ENCODE measurements around the gene CTSZ. TPM values are rescaled to one million over a fixed set of nuclear protein-coding genes. Genes with fewer than 3 reads are reported as not detected.
"Not testable (repeated sequence)": the region's sequence is repeated elsewhere in the genome, so short reads cannot be mapped to it uniquely, and the experiment has no call there.

Gene CTSZ
- polyA plus RNA-seq, 4 donors = 82.7 to 277 (median 183) TPM

- 88 to 92% (median 92%) methylated on average over 17 of the region's 17 CpGs for WGBS, 3 donors
Measured at GRCh38 chr20:59014680-59015389, 7.8 kb upstream of the CTSZ start.

GRCh38 chr20:59013959-59014608 lies 7.0 kb upstream of the CTSZ start:
- Histone ChIP-seq H3K4me1 (ENCODE audit: control insufficient read depth in 3 of 3, insufficient read depth in 2 of 3, low read depth in 1 of 3, low read length in 2 of 3) (peaks cover 0 to 6% (median 0%) of the 10 kb centered on the region in 3 donors), H3K4me3 (ENCODE audit: low read depth in 1 of 3, low read length in 3 of 3) (no peak overlapping the region), H3K9me3 (ENCODE audit: control insufficient read depth in 2 of 2, insufficient read depth in 1 of 2, low read depth in 1 of 2, low read length in 1 of 2) (no peaks in the 10 kb centered on the region), H3K36me3 (ENCODE audit: control insufficient read depth in 3 of 3, insufficient read depth in 2 of 3, low read depth in 1 of 3, low read length in 3 of 3) (peaks cover 0 to 6% (median 0%) of the 10 kb centered on the region in 3 donors), H3K27me3 (ENCODE audit: control insufficient read depth in 3 of 3, insufficient read depth in 3 of 3, low read length in 3 of 3) (no peaks in the 10 kb centered on the region), H3K27ac (ENCODE audit: low read depth in 1 of 3, low read length in 2 of 3) (peak overlapping the region in 1 of 3 donors; percentile 8)
- 64 to 71% (median 71%) methylated on average over 13 of the region's 13 CpGs for WGBS, 3 donors
- FAIRE-seq = no peak
- no peak for DNase-seq

More at GRCh38 chr20:59014680-59015389, 7.8 kb upstream of the CTSZ start:
- FAIRE-seq = no peak
- Histone ChIP-seq H3K4me1 (ENCODE audit: control insufficient read depth in 3 of 3, insufficient read depth in 2 of 3, low read depth in 1 of 3, low read length in 2 of 3) (peaks cover 0 to 6% (median 0%) of the 10 kb centered on the region in 3 donors), H3K36me3 (ENCODE audit: control insufficient read depth in 3 of 3, insufficient read depth in 2 of 3, low read depth in 1 of 3, low read length in 3 of 3) (peaks cover 0 to 6% (median 0%) of the 10 kb centered on the region in 3 donors), H3K27ac (ENCODE audit: low read depth in 1 of 3, low read length in 2 of 3) (no peak overlapping the region), H3K4me3 (ENCODE audit: low read depth in 1 of 3, low read length in 3 of 3) (no peak overlapping the region), H3K27me3 (ENCODE audit: control insufficient read depth in 3 of 3, insufficient read depth in 3 of 3, low read length in 3 of 3) (no peaks in the 10 kb centered on the region), H3K9me3 (ENCODE audit: control insufficient read depth in 2 of 2, insufficient read depth in 1 of 2, low read depth in 1 of 2, low read length in 1 of 2) (no peaks in the 10 kb centered on the region)
- DNase-seq = no peak

GRCh38 chr20:59013031-59013951 lies 6.2 kb upstream of the CTSZ start:
- peaks cover 0 to 6% (median 0%) of the 10 kb centered on the region in 3 donors for H3K36me3 ChIP-seq (ENCODE audit: control insufficient read depth in 3 of 3, insufficient read depth in 2 of 3, low read depth in 1 of 3, low read length in 3 of 3)
- WGBS, 3 donors = 89 to 90% (median 89%) methylated on average over 17 of the region's 17 CpGs
- DNase-seq = no peak
- no peaks in the 10 kb centered on the region for H3K9me3 ChIP-seq (ENCODE audit: control insufficient read depth in 2 of 2, insufficient read depth in 1 of 2, low read depth in 1 of 2, low read length in 1 of 2)
- no peak overlapping the region for H3K27ac ChIP-seq (ENCODE audit: low read depth in 1 of 3, low read length in 2 of 3)
- no peak for FAIRE-seq
- H3K4me3 ChIP-seq (ENCODE audit: low read depth in 1 of 3, low read length in 3 of 3) = no peak overlapping the region
- no peaks in the 10 kb centered on the region for H3K27me3 ChIP-seq (ENCODE audit: control insufficient read depth in 3 of 3, insufficient read depth in 3 of 3, low read length in 3 of 3)
- peaks cover 0 to 6% (median 0%) of the 10 kb centered on the region in 3 donors for H3K4me1 ChIP-seq (ENCODE audit: control insufficient read depth in 3 of 3, insufficient read depth in 2 of 3, low read depth in 1 of 3, low read length in 2 of 3)

GRCh38 chr20:59011874-59012157 lies 4.8 kb upstream of the CTSZ start:
- H3K27me3 ChIP-seq (ENCODE audit: control insufficient read depth in 3 of 3, insufficient read depth in 3 of 3, low read length in 3 of 3); H3K9me3 ChIP-seq (ENCODE audit: control insufficient read depth in 2 of 2, insufficient read depth in 1 of 2, low read depth in 1 of 2, low read length in 1 of 2); FAIRE-seq; DNase-seq; H3K4me3 ChIP-seq (ENCODE audit: low read depth in 1 of 3, low read length in 3 of 3); H3K36me3 ChIP-seq (ENCODE audit: control insufficient read depth in 3 of 3, insufficient read depth in 2 of 3, low read depth in 1 of 3, low read length in 3 of 3); H3K4me1 ChIP-seq (ENCODE audit: control insufficient read depth in 3 of 3, insufficient read depth in 2 of 3, low read depth in 1 of 3, low read length in 2 of 3): not testable (repeated sequence)
- peak overlapping the region in 1 of 3 donors; percentile 19 for H3K27ac ChIP-seq (ENCODE audit: low read depth in 1 of 3, low read length in 2 of 3)
- WGBS, 3 donors = 91 to 92% (median 92%) methylated on average over 3 of the region's 3 CpGs

GRCh38 chr20:59010995-59011873 lies 4.2 kb upstream of the CTSZ start:
- Histone ChIP-seq H3K36me3 (ENCODE audit: control insufficient read depth in 3 of 3, insufficient read depth in 2 of 3, low read depth in 1 of 3, low read length in 3 of 3) (no peaks in the 10 kb centered on the region), H3K9me3 (ENCODE audit: control insufficient read depth in 2 of 2, insufficient read depth in 1 of 2, low read depth in 1 of 2, low read length in 1 of 2) (no peaks in the 10 kb centered on the region), H3K27ac (ENCODE audit: low read depth in 1 of 3, low read length in 2 of 3) (peak overlapping the region in 1 of 3 donors; percentile 19), H3K27me3 (ENCODE audit: control insufficient read depth in 3 of 3, insufficient read depth in 3 of 3, low read length in 3 of 3) (no peaks in the 10 kb centered on the region), H3K4me3 (ENCODE audit: low read depth in 1 of 3, low read length in 3 of 3) (no peak overlapping the region), H3K4me1 (ENCODE audit: control insufficient read depth in 3 of 3, insufficient read depth in 2 of 3, low read depth in 1 of 3, low read length in 2 of 3) (peaks cover 2 to 4% (median 3%) of the 10 kb centered on the region in 3 donors)
- no peak for FAIRE-seq
- DNase-seq = no peak
- WGBS, 3 donors = 71 to 84% (median 79%) methylated on average over 17 of the region's 17 CpGs

GRCh38 chr20:59010321-59010994 lies 3.4 kb upstream of the CTSZ start:
- no peaks in the 10 kb centered on the region for H3K36me3 ChIP-seq (ENCODE audit: control insufficient read depth in 3 of 3, insufficient read depth in 2 of 3, low read depth in 1 of 3, low read length in 3 of 3)
- no peak overlapping the region for H3K27ac ChIP-seq (ENCODE audit: low read depth in 1 of 3, low read length in 2 of 3)
- DNase-seq (peak in 1 of 2 donors; percentile 61), FAIRE-seq (no peak)
- 19 to 58% (median 52%) methylated on average over 8 of the region's 8 CpGs for WGBS, 3 donors
- no peaks in the 10 kb centered on the region for H3K9me3 ChIP-seq (ENCODE audit: control insufficient read depth in 2 of 2, insufficient read depth in 1 of 2, low read depth in 1 of 2, low read length in 1 of 2)
- H3K4me3 ChIP-seq (ENCODE audit: low read depth in 1 of 3, low read length in 3 of 3) = no peak overlapping the region
- peaks cover 2 to 11% (median 4%) of the 10 kb centered on the region in 3 donors for H3K4me1 ChIP-seq (ENCODE audit: control insufficient read depth in 3 of 3, insufficient read depth in 2 of 3, low read depth in 1 of 3, low read length in 2 of 3)
- no peaks in the 10 kb centered on the region for H3K27me3 ChIP-seq (ENCODE audit: control insufficient read depth in 3 of 3, insufficient read depth in 3 of 3, low read length in 3 of 3)

GRCh38 chr20:59008715-59009336 lies 1.8 kb upstream of the CTSZ start:
- 85 to 91% (median 90%) methylated on average over 8 of the region's 8 CpGs for WGBS, 3 donors
- H3K9me3 ChIP-seq (ENCODE audit: control insufficient read depth in 2 of 2, insufficient read depth in 1 of 2, low read depth in 1 of 2, low read length in 1 of 2) = no peaks in the 10 kb centered on the region
- H3K27ac ChIP-seq (ENCODE audit: low read depth in 1 of 3, low read length in 2 of 3) = no peak overlapping the region
- no peak overlapping the region for H3K4me3 ChIP-seq (ENCODE audit: low read depth in 1 of 3, low read length in 3 of 3)
- FAIRE-seq (no peak), DNase-seq (no peak)
- H3K27me3 ChIP-seq (ENCODE audit: control insufficient read depth in 3 of 3, insufficient read depth in 3 of 3, low read length in 3 of 3) = no peaks in the 10 kb centered on the region
- peaks cover 4 to 20% (median 4%) of the 10 kb centered on the region in 3 donors for H3K4me1 ChIP-seq (ENCODE audit: control insufficient read depth in 3 of 3, insufficient read depth in 2 of 3, low read depth in 1 of 3, low read length in 2 of 3)
- peaks cover 0 to 9% (median 0%) of the 10 kb centered on the region in 3 donors for H3K36me3 ChIP-seq (ENCODE audit: control insufficient read depth in 3 of 3, insufficient read depth in 2 of 3, low read depth in 1 of 3, low read length in 3 of 3)

Measured in small intestine (tissue), 7 donors.